GM18517 (cell line): ENCODE data around the gene GCNT1.
"Not testable (repeated sequence)": the region's sequence is repeated elsewhere in the genome, so short reads cannot be mapped to it uniquely, and the experiment has no call there.

Source experiments
- ATAC-seq: cut with Tn5 transposase; IDR thresholded peaks from one replicate; pipeline ENCODE4 v1.9.1; 2021; ENCODE audit warnings: mild to moderate bottlenecking, moderate library complexity; ENCODE audit not compliant: unreplicated experiment

The GCNT1 gene

GRCh38 chr9:76530458-76531110, 71.6 kb downstream of the GCNT1 start:
- ATAC-seq, result no peak

- no peak for ATAC-seq
Measured at GRCh38 chr9:76531231-76531780, 72.3 kb downstream of the GCNT1 start.

GRCh38 chr9:76532877-76533276, 73.9 kb downstream of the GCNT1 start:
- ATAC-seq, result not testable (repeated sequence)

- no peak for ATAC-seq
Measured at GRCh38 chr9:76534026-76534425, 75.0 kb downstream of the GCNT1 start.

- no peak for ATAC-seq
Measured at GRCh38 chr9:76537150-76537646, 78.2 kb downstream of the GCNT1 start.

GRCh38 chr9:76539180-76539579, 80.2 kb downstream of the GCNT1 start:
- no peak for ATAC-seq

- ATAC-seq, result no peak
Measured at GRCh38 chr9:76542360-76542759, 83.4 kb downstream of the GCNT1 start.

GRCh38 chr9:76545191-76545590, 86.2 kb downstream of the GCNT1 start:
- ATAC-seq, result no peak

GRCh38 chr9:76552181-76552580, 93.2 kb downstream of the GCNT1 start:
- no peak for ATAC-seq

GRCh38 chr9:76552751-76553455, 93.9 kb downstream of the GCNT1 start:
- ATAC-seq, result no peak

GRCh38 chr9:76553680-76554079, 94.7 kb downstream of the GCNT1 start:
- no peak for ATAC-seq
